Measurements from ENCODE around the gene FOXL3. TPM values are rescaled to one million over a fixed set of nuclear protein-coding genes. Genes with fewer than 3 reads are reported as not detected.

FOXL3 gene
- total and polyA plus RNA-seq, 12 donors: not detected

- Histone ChIP-seq H3K36me3 (no peaks in the 10 kb centered on the region), H3K4me1 (peaks cover 0 to 13% (median 0%) of the 10 kb centered on the region in 9 donors), H3K27me3 (peaks cover 18 to 93% (median 62%) of the 10 kb centered on the region in 7 donors), H3K27ac (no peak overlapping the region), H3K4me3 (no peak overlapping the region), H3K9me3 (no peaks in the 10 kb centered on the region)
- 6 to 10% methylated on average over 46 of the region's 46 CpGs for WGBS, 2 donors
- no peak for DNase-seq
- no peak for ATAC-seq
- no peak for TF ChIP-seq CTCF (IDR thresholded peaks at IDR 0.05)
- intact Hi-C loops (cut with DNase I): no loop called here
These were observed 688 bp upstream of the FOXL3 start for GRCh38 chr7:289209-289755.

GRCh38 chr7:290554-291372, 793 bp downstream of the FOXL3 start:
- H3K4me3 ChIP-seq: no peak overlapping the region
- no peak for TF ChIP-seq CTCF (IDR thresholded peaks at IDR 0.05)
- DNase-seq (no peak), ATAC-seq (no peak)
- no peaks in the 10 kb centered on the region for H3K36me3 ChIP-seq
- H3K9me3 ChIP-seq: no peaks in the 10 kb centered on the region
- H3K4me1 ChIP-seq: peaks cover 0 to 13% (median 0%) of the 10 kb centered on the region in 9 donors
- 6 to 10% methylated on average over 80 to 100 of the region's 102 CpGs for WGBS, 2 donors
- H3K27ac ChIP-seq: no peak overlapping the region
- intact Hi-C loops (cut with DNase I): no loop called here
- peaks cover 18 to 95% (median 76%) of the 10 kb centered on the region in 7 donors for H3K27me3 ChIP-seq

- peaks cover 18 to 93% (median 79%) of the 10 kb centered on the region in 7 donors for H3K27me3 ChIP-seq
- H3K4me3 ChIP-seq: no peak overlapping the region
- H3K36me3 ChIP-seq: no peaks in the 10 kb centered on the region
- no peak for TF ChIP-seq CTCF (IDR thresholded peaks at IDR 0.05)
- H3K4me1 ChIP-seq: peaks cover 0 to 13% (median 0%) of the 10 kb centered on the region in 9 donors
- intact Hi-C loops (cut with DNase I): no loop called here
- no peak for DNase-seq
- H3K9me3 ChIP-seq: no peaks in the 10 kb centered on the region
- 66 to 69% methylated on average over 21 of the region's 21 CpGs for WGBS, 2 donors
- H3K27ac ChIP-seq: no peak overlapping the region
- ATAC-seq: no peak
These were observed 1.6 kb downstream of the FOXL3 start for GRCh38 chr7:291373-292092.

- Histone ChIP-seq H3K4me1 (peaks cover 0 to 13% (median 0%) of the 10 kb centered on the region in 9 donors), H3K27ac (no peak overlapping the region), H3K36me3 (no peaks in the 10 kb centered on the region), H3K4me3 (no peak overlapping the region), H3K9me3 (no peaks in the 10 kb centered on the region), H3K27me3 (peaks cover 18 to 92% (median 79%) of the 10 kb centered on the region in 7 donors)
- intact Hi-C loops (cut with DNase I): no loop called here
- ATAC-seq (no peak), DNase-seq (no peak)
- no peak for TF ChIP-seq CTCF (IDR thresholded peaks at IDR 0.05)
- WGBS, 2 donors: 61 to 70% methylated on average over 7 of the region's 7 CpGs
These were observed 2.3 kb downstream of the FOXL3 start for GRCh38 chr7:292226-292625.
